H1 (cell line): Measurements from ENCODE around the gene TPT1. TPM values are rescaled to one million over a fixed set of nuclear protein-coding genes. Genes with fewer than 3 reads are reported as not detected.
A peak's percentile ranks its signal among the peaks of the same experiment; 100 is the strongest.

ENCODE experiments used
- CTCF ChIA-PET: fragments of 300-600 bp; sonication (Branson Sonifier 250); formaldehyde crosslinking; loops from one replicate; lab custom pipeline; 2021; ENCODE audit not compliant: partially characterized antibody; lab: Charles Lee
- POLR2A ChIA-PET: fragments of 300-600 bp; sonication (Branson Sonifier 250); formaldehyde crosslinking; loops from one replicate; lab custom pipeline; 2021; ENCODE audit warnings: inconsistent platforms; ENCODE audit not compliant: partially characterized antibody; lab: Charles Lee
- DNase-seq, 2 experiments: peaks; one replicate each; pipeline versions ENCODE4 v3.0.0 to v3.0.0-alpha.2; 2010 to 2022; ENCODE audit warnings: low spot score in 2 of 2, low read depth in 1 of 2, mixed read lengths in 1 of 2
- FAIRE-seq: peaks from 2 replicates; lab custom pipeline; 2011; peaks lifted over from hg19 to GRCh38; lab: Jason Lieb, UNC
- H2AFZ ChIP-seq: 2 replicates; pipeline ENCODE4 v1.8.1; 2012; ENCODE audit warnings: low read length, inconsistent platforms
- H2AK5ac ChIP-seq: 2 replicates; pipeline ENCODE4 v1.6.1; 2013; ENCODE audit warnings: low read depth, low read length
- H2BK120ac ChIP-seq: replicated peaks from 2 replicates; pipeline ENCODE3; 2013; ENCODE audit warnings: low read depth, low read length, inconsistent platforms
- H2BK12ac ChIP-seq: 2 replicates; pipeline ENCODE4 v1.6.1; 2013; ENCODE audit warnings: low read depth, low read length
- H2BK15ac ChIP-seq: 2 replicates; pipeline ENCODE4 v1.6.1; 2013; ENCODE audit warnings: low read length
- H2BK20ac ChIP-seq: 2 replicates; pipeline ENCODE4 v1.6.1; 2013; ENCODE audit warnings: low read length
- H2BK5ac ChIP-seq: 2 replicates; pipeline ENCODE4 v1.6.1; 2013; ENCODE audit warnings: low read depth, low read length
- H3K14ac ChIP-seq: 2 replicates; pipeline ENCODE4 v1.6.1; 2013; ENCODE audit warnings: inconsistent platforms; ENCODE audit not compliant: insufficient read length
- H3K18ac ChIP-seq: 2 replicates; pipeline ENCODE4 v1.6.1; 2013; ENCODE audit warnings: low read length; ENCODE audit errors: extremely low read depth
- H3K23ac ChIP-seq: 2 replicates; pipeline ENCODE4 v1.6.1; 2013; ENCODE audit warnings: inconsistent platforms; ENCODE audit not compliant: insufficient read length
- H3K23me2 ChIP-seq: 2 replicates; pipeline ENCODE4 v1.6.1; 2013; ENCODE audit warnings: low read depth, low read length
- H3K27ac ChIP-seq: 2 replicates; pipeline ENCODE4 v1.6.1; 2011; ENCODE audit warnings: low read depth, low read length, inconsistent platforms
- H3K27me3 ChIP-seq, 4 experiments: replicated peaks in 1 of 4; 1 replicate in 1 of 4; 2 replicates in 3 of 4; pipeline versions ENCODE4 v1.6.1 to v1.8.1; 2011 to 2013; ENCODE audit warnings: low read length in 3 of 4, mild to moderate bottlenecking in 3 of 4, inconsistent platforms in 2 of 4, mixed read lengths in 2 of 4, moderate library complexity in 1 of 4; ENCODE audit not compliant: control insufficient read depth in 3 of 4, insufficient read depth in 3 of 4; ENCODE audit errors: extremely low read depth in 1 of 4
- H3K36me3 ChIP-seq, 4 experiments: 2 replicates each; pipeline versions ENCODE4 v1.6.1 to v1.8.1; 2011 to 2013; ENCODE audit warnings: mild to moderate bottlenecking in 4 of 4, low read length in 3 of 4, moderate library complexity in 2 of 4, control low read depth in 1 of 4, inconsistent platforms in 1 of 4; ENCODE audit not compliant: insufficient read depth in 4 of 4, control insufficient read depth in 2 of 4
- H3K4ac ChIP-seq: replicated peaks from 2 replicates; pipeline ENCODE3; 2013; ENCODE audit warnings: low read length, low read depth, mixed read lengths, inconsistent platforms; ENCODE audit not compliant: insufficient read length
- H3K4me1 ChIP-seq, 4 experiments: replicated peaks in 1 of 4; 1 replicate in 1 of 4; 2 replicates in 3 of 4; pipeline versions ENCODE4 v1.6.1 to v1.8.1; 2011 to 2013; ENCODE audit warnings: low read length in 3 of 4, inconsistent platforms in 2 of 4, mixed read lengths in 1 of 4; ENCODE audit not compliant: insufficient read depth in 4 of 4, control insufficient read depth in 3 of 4
- H3K4me2 ChIP-seq, 2 experiments: 2 replicates each; pipeline versions ENCODE4 v1.6.1 to v1.8.1; 2011 to 2013; ENCODE audit warnings: low read depth in 2 of 2, low read length in 2 of 2, control low read depth in 1 of 2, inconsistent platforms in 1 of 2, mild to moderate bottlenecking in 1 of 2; ENCODE audit not compliant: insufficient read depth in 1 of 2
- H3K4me3 ChIP-seq, 4 experiments: fragments of 200-600, 300-600 bp in 1 of 4; sonication (generic), shearing (Covaris generic), sonication (Bioruptor Twin) in 1 of 4; 2 replicates each; pipeline versions ENCODE4 v1.5.1 to v1.8.1; 2011 to 2016; ENCODE audit warnings: low read length in 4 of 4, low read depth in 3 of 4, control low read depth in 2 of 4, inconsistent platforms in 2 of 4, mild to moderate bottlenecking in 2 of 4, mixed read lengths in 1 of 4, moderate library complexity in 1 of 4; ENCODE audit not compliant: insufficient read depth in 2 of 4; ENCODE audit errors: extremely low read depth in 1 of 4
- H3K56ac ChIP-seq: replicated peaks from 2 replicates; pipeline ENCODE3; 2013; ENCODE audit warnings: low read depth, mild to moderate bottlenecking, mixed read lengths, low read length, inconsistent platforms; ENCODE audit not compliant: insufficient read length
- H3K79me1 ChIP-seq: 2 replicates; pipeline ENCODE4 v1.6.1; 2013; ENCODE audit warnings: low read depth, low read length, control low read depth
- H3K79me2 ChIP-seq, 2 experiments: 2 replicates each; pipeline versions ENCODE4 v1.6.1 to v1.8.1; 2012 to 2013; ENCODE audit warnings: low read length in 2 of 2, mild to moderate bottlenecking in 2 of 2, inconsistent platforms in 1 of 2; ENCODE audit not compliant: insufficient read depth in 2 of 2, control insufficient read depth in 1 of 2
- H3K9ac ChIP-seq, 4 experiments: replicated peaks in 1 of 4; 1 replicate in 1 of 4; 2 replicates in 3 of 4; pipeline versions ENCODE4 v1.6.1 to v1.8.1; 2011 to 2013; ENCODE audit warnings: low read depth in 3 of 4, low read length in 3 of 4, control low read depth in 2 of 4, mild to moderate bottlenecking in 2 of 4, moderate library complexity in 2 of 4, inconsistent platforms in 1 of 4; ENCODE audit errors: extremely low read depth in 1 of 4
- H3K9me3 ChIP-seq, 2 experiments: 2 replicates each; pipeline versions ENCODE4 v1.6.1 to v1.8.1; 2012 to 2013; ENCODE audit warnings: mild to moderate bottlenecking in 2 of 2, moderate library complexity in 2 of 2, control low read depth in 1 of 2, inconsistent platforms in 1 of 2, low read depth in 1 of 2, low read length in 1 of 2, mixed read lengths in 1 of 2; ENCODE audit not compliant: insufficient read depth in 2 of 2
- H4K20me1 ChIP-seq, 2 experiments: replicated peaks in 1 of 2; 2 replicates each; pipeline versions ENCODE3 to v1.8.1; 2011 to 2013; ENCODE audit warnings: inconsistent platforms in 2 of 2, low read length in 2 of 2, mild to moderate bottlenecking in 1 of 2; ENCODE audit not compliant: insufficient read depth in 2 of 2, control insufficient read depth in 1 of 2
- H4K5ac ChIP-seq: 2 replicates; pipeline ENCODE4 v1.6.1; 2013; ENCODE audit warnings: low read length, low read depth, mixed read lengths, inconsistent platforms; ENCODE audit not compliant: insufficient read length
- H4K8ac ChIP-seq: 2 replicates; pipeline ENCODE4 v1.8.0; 2013; ENCODE audit warnings: mild to moderate bottlenecking, moderate library complexity, low read length, inconsistent platforms; ENCODE audit not compliant: insufficient read depth; ENCODE audit errors: extremely low read depth
- H4K91ac ChIP-seq: replicated peaks from 2 replicates; pipeline ENCODE3; 2013; ENCODE audit warnings: low read length, mixed read lengths, inconsistent platforms; ENCODE audit not compliant: insufficient read length
- ASH2L ChIP-seq: fragments of 200-600, 300-600 bp; sonication (generic); IDR thresholded peaks from one replicate; pipeline ENCODE4 v1.7.1; 2017; ENCODE audit warnings: low read length
- BRCA1 ChIP-seq: IDR thresholded peaks from 2 replicates; pipeline ENCODE4 v1.6.1; 2012; ENCODE audit warnings: low read depth, low read length, improper control_type of control experiment
- CBX5 ChIP-seq: fragments of 300-800, 300-1000 bp; sonication (generic); IDR thresholded peaks from 2 replicates; pipeline ENCODE4 v1.7.1; 2016; ENCODE audit warnings: antibody characterized with exemption, low read length, low read depth
- CHD1 ChIP-seq: IDR thresholded peaks from 2 replicates; pipeline ENCODE4 v1.6.1; 2012; ENCODE audit warnings: low read depth, low read length, improper control_type of control experiment
- CHD2 ChIP-seq: IDR thresholded peaks from 2 replicates; pipeline ENCODE4 v1.6.1; 2012; ENCODE audit warnings: low read length, improper control_type of control experiment
- EGR1 ChIP-seq: IDR thresholded peaks from 2 replicates; pipeline ENCODE4 v1.6.1; 2011; ENCODE audit warnings: low read depth, low read length, borderline replicate concordance
- GABPA ChIP-seq: IDR thresholded peaks from 2 replicates; pipeline ENCODE4 v1.6.1; 2011; ENCODE audit warnings: mild to moderate bottlenecking, low read length, moderate library complexity, borderline replicate concordance; ENCODE audit not compliant: insufficient read depth
- GTF2F1 ChIP-seq: IDR thresholded peaks from 2 replicates; pipeline ENCODE4 v1.6.1; 2012; ENCODE audit warnings: low read depth, low read length, improper control_type of control experiment, borderline replicate concordance
- HDAC2 ChIP-seq, 2 experiments: fragments of 300-600 bp in 1 of 2; sonication (generic) in 1 of 2; IDR thresholded peaks; 2 replicates each; pipeline ENCODE4 v1.6.1; 2011 to 2012; ENCODE audit warnings: low read depth in 2 of 2, low read length in 2 of 2, mild to moderate bottlenecking in 2 of 2, moderate library complexity in 2 of 2, borderline replicate concordance in 1 of 2, inconsistent platforms in 1 of 2
- KDM5A ChIP-seq: fragments of 200-600 bp; IDR thresholded peaks from 2 replicates; pipeline ENCODE4 v1.7.1; 2012; ENCODE audit warnings: mild to moderate bottlenecking, low read length, inconsistent platforms, mixed read lengths
- SAP30 ChIP-seq: fragments of 300-600 bp; sonication (generic); IDR thresholded peaks from 2 replicates; pipeline ENCODE4 v1.7.1; 2012; ENCODE audit warnings: low read length, moderate library complexity, mild to moderate bottlenecking, inconsistent platforms; ENCODE audit not compliant: insufficient read depth, insufficient replicate concordance
- TAF1 ChIP-seq: IDR thresholded peaks from 2 replicates; pipeline ENCODE4 v1.6.1; 2011; ENCODE audit warnings: mild to moderate bottlenecking, low read depth, low read length
- WGBS, 2 experiments: shearing (Covaris generic) in 1 of 2; methylation state at CpG; one replicate each; pipeline versions ENCODE4 v1.1.6 to v1.1.7; 2013 to 2015; ENCODE audit warnings: low lambda C conversion rate in 2 of 2, mixed read lengths in 2 of 2, inconsistent platforms in 1 of 2, low coverage in 1 of 2, missing lambda C conversion rate in 1 of 2; ENCODE audit not compliant: insufficient replicate concordance in 2 of 2, insufficient coverage in 1 of 2, insufficient read length in 1 of 2; ENCODE audit errors: extremely low coverage in 1 of 2, missing lambda C conversion rate in 1 of 2; 5-methylcytosine and 5-hydroxymethylcytosine counted together
- polyA plus RNA-seq, 7 experiments: library from polyadenylated mRNA; depleted of rRNA in 3 of 7; stranded (reverse) in 5 of 7; unstranded in 2 of 7; fragments of >200 nt in 5 of 7; fragments of 200-250 nt in 2 of 7; gene quantifications; 1 replicate in 5 of 7; 2 replicates in 1 of 7; 4 replicates in 1 of 7; pipeline versions ENCODE4 v1.2.1 to v1.2.3, GENCODE V29; 2011 to 2013; ENCODE audit warnings: missing spikeins in 2 of 7, mixed read lengths in 2 of 7
- total RNA-seq: library from RNA; stranded (reverse); fragmentation: NEBNext Ultra II Directional; extraction: Animal tissue kit (Norgen Biotek cat#: 25700); gene quantifications from 2 replicates; pipeline ENCODE4 v1.2.1, GENCODE V29; 2021

Gene TPT1
- total and polyA plus RNA-seq, 2 of the 8 experiments (the other 6 are each of a cell fraction or from before 2014, with no cell fraction given), result 2,245 to 2,279 TPM

GRCh38 chr13:45336025-45336800, 4.8 kb downstream of the TPT1 start:
- Histone ChIP-seq H4K91ac (no peak overlapping the region), H3K4ac (no peak overlapping the region), H3K79me2 (peaks cover 9 to 34% of the 10 kb centered on the region in 2 experiments), H4K8ac (no peak overlapping the region), H2AFZ (no peak overlapping the region), H3K9me3 (no peaks in the 10 kb centered on the region), H3K4me3 (no peak overlapping the region), H3K27ac (no peak overlapping the region), H2BK5ac (no peak overlapping the region), H3K4me2 (no peak overlapping the region), H3K56ac (no peak overlapping the region), H2AK5ac (no peak overlapping the region), H3K23ac (no peak overlapping the region), H2BK20ac (no peak overlapping the region), H3K79me1 (0 out of 2 replicates have a peak, but pooled peaks cover 3% of the 10 kb centered on the region), H3K9ac (no peak overlapping the region; a peak in 1 of 7 replicates), H3K27me3 (no peaks in the 10 kb centered on the region), H3K36me3 (peaks cover 39 to 62% (median 48%) of the 10 kb centered on the region in 4 experiments), H3K4me1 (peaks cover 0 to 6% (median 2%) of the 10 kb centered on the region in 4 experiments; a peak in 5 of 7 replicates), H2BK12ac (no peak overlapping the region), H3K14ac (no peak overlapping the region), H2BK120ac (no peak overlapping the region), H4K20me1 (peaks cover 22 to 24% of the 10 kb centered on the region in 2 experiments), H3K18ac (no peak overlapping the region), H3K23me2 (peaks cover 7% of the 10 kb centered on the region; the same call in 1 of the 2 replicates), H2BK15ac (no peak overlapping the region), H4K5ac (no peak overlapping the region)
- CTCF ChIA-PET, result no interaction called here
- POLR2A ChIA-PET, result interaction anchor here (1.3 to 16.2 kb wide), 6 partner anchors 11 to 288 kb away, joined by 3 to 319 read pairs (median 10); no protein-coding TSS in a partner anchor
- 90% methylated on average over 9 of the region's 9 CpGs; no CpG with 5 or more reads in 1 of the 2 experiments for WGBS, 2 experiments
- FAIRE-seq, result no peak
- no peak for DNase-seq
- TF ChIP-seq TAF1 (no peak), BRCA1 (no peak), GABPA (no peak), CBX5 (no peak), CHD1 (no peak), GTF2F1 (no peak), CHD2 (peak; percentile 2; the same call in 1 of the 2 replicates), KDM5A (no peak), ASH2L (no peak), HDAC2 (IDR thresholded peaks at IDR 0.05; ENCODE audit: borderline replicate concordance in 1 of 2, low read depth in 2 of 2, low read length in 2 of 2) (no peak), SAP30 (no peak), EGR1 (no peak)
